HG02885 (cell line): ENCODE results near the gene ARHGAP40.
A peak's percentile ranks its signal among the peaks of the same experiment; 100 is the strongest.

Experiments
- ATAC-seq: cut with Tn5 transposase; IDR thresholded peaks from one replicate; pipeline ENCODE4 v1.9.1; 2021; ENCODE audit warnings: mild to moderate bottlenecking; ENCODE audit not compliant: unreplicated experiment, poor library complexity

The ARHGAP40 gene

DNA sequence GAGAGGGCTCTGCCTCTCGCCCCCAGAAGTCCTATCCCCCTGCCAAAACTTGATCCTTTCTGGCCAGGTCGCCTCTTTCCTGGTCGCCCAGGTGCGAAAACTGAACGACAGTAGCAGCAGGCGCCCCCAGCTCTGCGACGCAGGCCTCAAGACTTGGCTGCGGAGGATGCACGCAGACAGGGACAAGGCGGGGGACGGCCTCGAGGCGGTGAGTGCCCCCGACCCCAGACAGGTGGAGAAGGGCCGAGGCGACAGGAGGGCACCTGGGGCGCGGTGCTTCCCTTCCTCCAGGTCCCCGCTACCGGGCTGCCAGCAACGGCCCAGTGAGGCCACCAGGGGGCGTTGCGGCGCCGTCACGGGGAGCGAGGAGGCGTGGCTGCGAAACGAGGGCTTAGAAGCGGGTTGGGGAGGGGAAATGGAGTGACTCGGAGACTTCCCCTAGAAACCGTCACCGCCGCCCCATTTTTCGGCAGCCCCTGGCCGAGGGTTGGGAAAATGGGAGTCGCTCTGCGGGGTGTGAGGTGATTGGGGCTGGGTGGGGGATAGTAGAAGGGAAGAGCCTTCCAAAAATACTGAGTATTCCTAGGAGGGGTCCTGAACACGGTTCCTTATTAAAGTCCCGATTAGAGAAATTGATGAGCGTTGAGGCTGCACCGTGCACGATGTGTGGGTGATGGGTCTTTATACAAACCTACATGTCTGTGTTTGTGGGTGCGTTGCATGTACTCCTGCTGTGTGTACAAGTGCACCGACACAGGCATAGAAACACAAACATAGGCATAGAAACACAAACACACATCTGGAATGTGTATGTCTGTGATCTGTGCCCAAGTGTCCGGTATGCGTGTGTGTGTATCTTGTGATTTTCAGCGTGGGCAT is 44.6 kb downstream of the ARHGAP40 start:
- peak; percentile 82 for ATAC-seq

GRCh38 chr20:38649275-38649891 is 47.8 kb downstream of the ARHGAP40 start:
- ATAC-seq, result no peak

- no peak for ATAC-seq
Observed at GRCh38 chr20:38650010-38650409, 48.4 kb downstream of the ARHGAP40 start.

DNA sequence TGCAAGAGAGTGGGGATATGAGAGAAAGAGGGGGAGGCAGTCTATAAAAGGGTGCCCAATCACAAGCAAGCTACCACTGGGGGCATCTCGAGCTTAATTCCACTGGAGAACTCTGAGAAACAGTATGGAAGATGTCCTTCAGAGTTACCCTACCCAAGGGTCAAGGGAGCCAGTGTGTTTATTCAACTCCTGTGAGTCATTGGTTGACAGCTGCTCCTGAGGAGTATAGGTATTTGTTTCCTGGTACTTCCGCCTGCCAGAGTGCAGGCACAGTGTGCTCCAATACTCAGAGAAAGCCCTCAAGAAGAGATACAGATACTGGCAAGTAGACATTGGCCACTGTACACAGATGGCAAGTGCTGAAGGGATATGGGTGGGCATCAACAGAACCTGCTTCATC is 49.5 kb downstream of the ARHGAP40 start:
- no peak for ATAC-seq

DNA sequence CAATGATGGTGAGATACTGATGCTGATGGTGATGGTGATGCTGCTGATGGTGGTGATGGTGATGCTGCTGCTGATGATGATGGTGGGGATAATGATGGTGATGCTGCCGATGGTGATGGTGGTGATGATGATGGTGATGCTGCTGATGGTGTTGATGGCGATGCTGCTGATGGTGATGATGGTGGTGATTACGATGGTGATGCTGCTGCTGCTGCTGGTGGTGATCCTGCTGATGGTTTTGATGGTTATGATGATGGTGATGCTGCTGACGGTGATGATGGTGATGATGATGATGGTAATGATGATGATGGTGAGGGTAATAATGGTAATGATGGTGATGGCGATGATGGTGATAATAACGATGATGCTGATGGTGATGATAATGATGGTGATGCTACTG is 50.0 kb downstream of the ARHGAP40 start:
- ATAC-seq, result no peak

DNA sequence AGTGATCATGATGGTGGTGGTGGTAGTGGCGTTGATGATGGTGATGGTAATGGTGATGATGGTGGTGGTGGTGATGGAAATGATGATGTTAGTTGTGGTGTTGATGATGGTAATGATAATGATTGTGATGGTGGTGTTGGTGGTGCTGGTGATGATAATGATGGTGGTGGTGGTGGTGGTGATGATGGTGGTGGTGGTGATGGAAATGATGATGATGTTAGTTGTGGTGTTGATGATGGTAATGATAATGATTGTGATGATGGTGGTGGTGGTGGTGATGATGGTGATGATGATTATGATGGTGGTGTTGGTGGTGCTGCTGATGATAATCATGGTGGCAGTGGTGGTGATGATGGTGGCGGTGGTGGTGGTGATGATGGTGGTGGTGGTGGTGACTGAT is 51.4 kb downstream of the ARHGAP40 start:
- no peak for ATAC-seq

- ATAC-seq, result no peak
Observed at GRCh38 chr20:38657390-38657789, 55.8 kb downstream of the ARHGAP40 start.

- peak; percentile 49 for ATAC-seq
Observed at GRCh38 chr20:38658879-38659596, 57.4 kb downstream of the ARHGAP40 start.

DNA sequence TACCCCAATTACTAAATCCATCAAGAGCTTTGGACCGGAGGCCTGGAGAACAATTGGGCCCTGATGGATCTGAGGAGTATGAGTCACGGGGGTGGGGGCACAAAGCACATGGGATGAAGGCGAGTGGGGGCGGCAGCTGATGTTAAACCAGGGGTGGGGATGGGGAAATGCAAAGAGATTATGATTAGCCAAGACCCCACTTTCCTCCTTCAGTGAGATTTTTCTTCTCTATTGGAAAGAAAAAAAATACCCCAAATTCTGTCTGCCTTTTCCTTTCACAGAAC is 57.9 kb downstream of the ARHGAP40 start:
- ATAC-seq, result no peak

DNA sequence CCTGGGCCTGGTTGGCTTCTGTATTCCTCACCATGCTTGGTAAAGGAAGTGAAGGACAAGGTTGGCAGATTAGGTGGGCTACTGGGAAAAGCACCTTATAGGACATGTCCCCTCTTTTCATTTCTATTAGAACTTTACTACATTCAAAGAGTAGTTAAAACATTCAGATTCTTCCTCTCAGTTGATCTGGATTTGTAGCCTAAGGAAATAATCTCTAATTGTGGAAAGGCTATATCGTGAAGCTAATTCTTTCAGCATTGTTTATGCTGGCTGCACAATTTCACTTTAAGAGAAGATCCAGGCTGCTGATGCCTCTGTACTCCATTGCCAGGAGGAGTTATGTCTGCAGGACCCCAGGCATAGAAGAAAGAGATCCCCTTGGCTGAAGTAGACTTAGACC is 58.8 kb downstream of the ARHGAP40 start:
- ATAC-seq, result no peak

GRCh38 chr20:38663660-38664059 is 62.1 kb downstream of the ARHGAP40 start:
- no peak for ATAC-seq

GRCh38 chr20:38664284-38664683 is 62.7 kb downstream of the ARHGAP40 start:
- ATAC-seq, result no peak

DNA sequence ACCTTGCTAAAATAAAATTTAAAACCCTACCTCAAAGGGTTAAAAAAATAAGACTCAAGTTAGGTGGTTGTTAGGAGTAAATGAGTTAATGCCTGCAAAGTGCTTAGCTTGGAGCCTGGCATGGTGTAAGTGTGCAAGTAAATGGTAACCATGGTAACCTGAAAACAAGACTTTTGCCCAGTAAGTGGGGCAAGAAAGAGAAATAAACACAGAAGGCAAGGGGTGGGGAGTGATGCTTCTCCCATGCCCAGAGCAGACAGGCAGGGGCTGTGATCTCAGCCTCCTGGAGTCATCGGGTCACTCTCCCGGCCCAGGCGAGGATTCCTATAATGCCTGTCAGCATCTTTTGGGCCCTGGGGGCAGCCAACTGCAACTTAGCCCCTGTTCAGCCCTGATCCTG is 63.5 kb downstream of the ARHGAP40 start:
- no peak for ATAC-seq

DNA sequence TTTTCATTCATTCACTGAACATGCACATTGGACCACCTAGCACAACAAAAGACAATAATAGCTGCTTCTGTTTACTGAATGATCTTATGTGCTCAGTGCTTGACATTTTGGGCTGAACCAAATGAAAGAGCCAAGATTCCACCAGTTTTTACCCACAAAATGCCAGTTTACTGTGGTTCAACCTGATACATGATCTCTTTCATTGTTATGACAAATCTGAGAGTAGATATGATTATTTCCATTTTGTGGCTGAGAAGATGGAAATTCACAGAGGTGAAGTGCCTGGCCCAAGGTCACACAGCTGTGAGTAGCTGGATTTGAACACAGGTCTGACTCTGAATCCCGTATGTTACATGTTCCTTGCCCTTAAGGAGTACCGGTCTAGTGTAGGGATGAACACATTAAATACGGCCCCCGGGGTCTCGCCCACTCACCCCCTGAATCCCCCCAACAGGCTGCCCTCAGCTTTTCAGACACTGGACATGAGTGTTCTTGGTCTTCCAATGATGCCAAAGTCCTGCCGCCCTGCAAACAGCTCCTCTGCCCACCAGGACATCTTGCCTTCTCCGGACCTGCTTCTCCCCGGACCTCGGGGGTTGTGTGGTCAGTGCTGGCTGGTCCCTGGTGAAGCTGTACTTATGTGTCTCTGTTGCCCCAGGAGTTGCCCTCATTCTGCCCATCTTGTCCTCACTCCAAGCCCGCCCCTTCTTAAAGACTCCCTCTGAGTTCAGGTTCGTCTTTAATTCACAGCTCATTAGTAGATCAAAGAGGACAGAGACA is 64.1 kb downstream of the ARHGAP40 start:
- no peak for ATAC-seq

DNA sequence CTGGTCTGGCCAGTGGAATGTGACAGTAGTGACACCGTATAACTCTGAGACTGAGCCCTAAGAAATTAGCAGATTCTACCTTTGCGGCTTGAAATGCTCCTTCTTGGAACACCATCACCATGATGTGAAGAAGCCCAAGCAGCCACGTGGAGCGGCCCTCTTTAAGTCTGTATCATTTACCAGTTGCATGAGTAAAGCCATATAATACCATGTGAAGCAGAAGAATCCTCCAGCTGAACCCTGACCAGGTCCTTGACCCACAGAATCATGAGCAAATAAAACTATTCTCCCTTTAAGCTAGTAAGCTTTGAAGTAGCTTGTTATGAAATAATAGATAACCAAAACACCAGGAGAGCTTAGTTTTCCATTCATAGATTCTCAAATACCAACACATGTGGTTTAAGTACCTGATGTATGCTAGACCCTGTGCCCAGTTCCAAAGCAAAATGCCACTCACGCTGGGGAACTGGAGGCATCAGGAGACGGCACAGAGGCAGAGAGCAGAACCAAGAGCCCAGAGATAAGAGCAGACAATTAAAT is 65.9 kb downstream of the ARHGAP40 start:
- no peak for ATAC-seq

DNA sequence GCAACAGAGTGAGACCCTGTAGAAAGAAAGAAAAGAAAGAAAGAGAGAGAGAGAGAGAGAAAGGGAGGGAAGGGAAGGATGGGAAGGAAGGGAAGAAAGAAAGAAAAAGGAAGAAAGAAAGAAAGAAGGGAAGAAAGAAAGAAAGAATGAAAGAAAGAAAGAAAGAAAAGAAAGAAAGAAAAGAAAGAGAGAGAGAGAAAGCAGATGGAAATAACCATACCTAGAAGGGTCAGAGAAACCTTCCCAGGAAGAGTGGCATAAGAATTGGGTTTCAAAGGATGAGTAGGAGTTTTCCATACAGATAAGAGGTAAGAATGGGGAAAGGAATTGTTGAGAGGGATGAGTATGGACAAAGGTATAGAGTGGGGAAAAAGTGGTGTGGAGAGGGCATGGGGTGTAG is 68.1 kb downstream of the ARHGAP40 start:
- no peak for ATAC-seq

DNA sequence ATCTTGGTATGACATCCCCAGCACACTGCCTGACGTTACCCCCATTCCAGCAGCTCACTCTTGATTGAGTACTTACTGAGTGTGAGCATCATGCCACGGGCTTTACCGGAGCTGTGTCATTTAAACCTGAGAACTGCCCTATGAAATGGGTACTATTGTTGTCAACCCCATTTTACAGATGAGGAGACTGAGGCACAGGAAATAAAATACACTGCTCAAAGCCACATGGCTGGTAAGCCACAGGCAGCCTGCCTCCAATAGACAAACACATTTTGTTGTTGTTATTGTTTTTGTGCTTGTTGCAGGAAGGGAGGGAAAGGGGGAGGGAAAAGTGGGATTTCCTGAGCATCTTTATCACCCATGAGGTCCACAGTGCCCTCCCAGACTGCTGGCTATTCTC is 69.2 kb downstream of the ARHGAP40 start:
- ATAC-seq, result no peak

DNA sequence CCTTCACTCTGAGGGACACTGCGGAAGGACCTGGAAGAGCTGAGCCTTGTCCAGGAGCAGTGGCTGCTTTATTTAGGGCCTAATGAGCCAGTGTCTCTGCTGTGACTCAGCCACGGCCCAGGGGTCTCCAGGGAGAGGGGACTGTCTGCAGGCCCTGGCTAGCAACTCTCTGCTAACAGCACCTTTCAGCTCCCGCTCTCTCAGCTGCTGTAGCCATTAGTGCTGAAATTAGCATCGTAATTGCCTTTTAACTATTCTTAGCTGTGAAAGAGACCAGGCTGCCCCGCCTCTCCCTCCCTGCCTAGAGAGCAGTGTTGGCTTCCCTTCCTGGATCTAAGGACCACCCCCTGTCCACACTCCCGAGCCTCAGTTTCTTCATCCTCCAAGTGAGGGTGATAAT is 69.6 kb downstream of the ARHGAP40 start:
- no peak for ATAC-seq

DNA sequence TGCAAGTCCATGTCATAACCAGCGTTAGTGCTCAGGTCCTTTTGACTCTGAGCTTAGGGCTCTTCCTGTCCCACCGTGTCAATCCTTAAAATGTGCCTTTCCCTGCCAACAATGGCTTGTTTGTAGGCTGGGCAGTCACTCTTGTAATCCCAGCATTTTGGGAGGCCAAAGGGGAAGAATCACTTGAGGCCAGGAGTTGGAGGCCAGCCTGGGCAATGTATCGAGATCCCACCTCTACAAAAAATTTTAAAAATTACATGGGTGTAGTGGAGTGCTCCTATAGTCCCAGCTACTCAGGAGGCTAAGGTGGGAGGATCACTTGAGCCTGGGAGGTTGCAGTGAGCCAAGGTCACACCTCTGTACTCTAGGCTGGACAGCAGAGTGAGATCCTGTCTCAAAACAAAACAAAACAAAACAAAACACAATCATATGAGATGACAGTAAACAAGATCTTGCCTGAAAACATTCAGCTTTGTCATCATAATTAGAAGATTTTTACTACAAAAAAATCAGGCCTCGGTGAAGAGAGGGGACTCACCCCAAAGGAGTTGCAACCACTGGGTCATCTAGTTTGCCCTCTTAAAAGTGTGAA is 70.2 kb downstream of the ARHGAP40 start:
- ATAC-seq, result no peak

GRCh38 chr20:38672504-38672903 is 70.9 kb downstream of the ARHGAP40 start:
- ATAC-seq, result no peak
